C4-2B (cell line): ENCODE results near the gene MAN2B2.
"Not testable (repeated sequence)": the region's sequence is repeated elsewhere in the genome, so short reads cannot be mapped to it uniquely, and the experiment has no call there.

Source experiments
- H3K27ac ChIP-seq: fragments of 450-650 bp; 2 replicates; pipeline ENCODE4 v1.5.1; 2017
- ZFX ChIP-seq: fragments of 450-650 bp; IDR thresholded peaks from 2 replicates; pipeline ENCODE4 v1.6.1; 2017
- TF ChIP-seq, protein P1 (sequence below): fragments of 450-650 bp; conservative IDR thresholded peaks from 2 replicates; pipeline ENCODE4 v1.5.1; 2017; ENCODE audit warnings: mild to moderate bottlenecking

The MAN2B2 gene

DNA sequence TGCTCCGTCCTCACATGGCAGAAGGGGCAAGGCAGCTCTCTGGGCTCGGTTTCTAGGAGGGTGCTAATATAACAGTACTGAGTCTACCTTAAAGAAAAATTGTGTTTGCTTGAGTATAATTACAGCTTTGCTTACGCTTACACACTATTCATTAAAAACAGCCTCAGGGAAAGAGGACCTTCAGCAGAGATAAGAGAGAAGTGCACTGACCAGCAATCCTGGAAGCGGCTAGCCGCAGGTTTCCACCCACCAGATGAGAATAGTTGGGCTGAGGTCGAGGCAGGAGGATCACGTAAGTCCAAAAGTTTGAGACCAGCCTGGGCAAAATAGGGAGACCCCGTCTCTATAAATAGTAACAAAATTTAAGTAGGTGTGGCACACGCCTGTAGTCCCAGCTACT lies 50.3 kb downstream of the MAN2B2 start:
- TF ChIP-seq, protein P1, sequence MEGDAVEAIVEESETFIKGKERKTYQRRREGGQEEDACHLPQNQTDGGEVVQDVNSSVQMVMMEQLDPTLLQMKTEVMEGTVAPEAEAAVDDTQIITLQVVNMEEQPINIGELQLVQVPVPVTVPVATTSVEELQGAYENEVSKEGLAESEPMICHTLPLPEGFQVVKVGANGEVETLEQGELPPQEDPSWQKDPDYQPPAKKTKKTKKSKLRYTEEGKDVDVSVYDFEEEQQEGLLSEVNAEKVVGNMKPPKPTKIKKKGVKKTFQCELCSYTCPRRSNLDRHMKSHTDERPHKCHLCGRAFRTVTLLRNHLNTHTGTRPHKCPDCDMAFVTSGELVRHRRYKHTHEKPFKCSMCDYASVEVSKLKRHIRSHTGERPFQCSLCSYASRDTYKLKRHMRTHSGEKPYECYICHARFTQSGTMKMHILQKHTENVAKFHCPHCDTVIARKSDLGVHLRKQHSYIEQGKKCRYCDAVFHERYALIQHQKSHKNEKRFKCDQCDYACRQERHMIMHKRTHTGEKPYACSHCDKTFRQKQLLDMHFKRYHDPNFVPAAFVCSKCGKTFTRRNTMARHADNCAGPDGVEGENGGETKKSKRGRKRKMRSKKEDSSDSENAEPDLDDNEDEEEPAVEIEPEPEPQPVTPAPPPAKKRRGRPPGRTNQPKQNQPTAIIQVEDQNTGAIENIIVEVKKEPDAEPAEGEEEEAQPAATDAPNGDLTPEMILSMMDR: no peak
- no peak for TF ChIP-seq ZFX
- H3K27ac ChIP-seq: no peak overlapping the region

DNA sequence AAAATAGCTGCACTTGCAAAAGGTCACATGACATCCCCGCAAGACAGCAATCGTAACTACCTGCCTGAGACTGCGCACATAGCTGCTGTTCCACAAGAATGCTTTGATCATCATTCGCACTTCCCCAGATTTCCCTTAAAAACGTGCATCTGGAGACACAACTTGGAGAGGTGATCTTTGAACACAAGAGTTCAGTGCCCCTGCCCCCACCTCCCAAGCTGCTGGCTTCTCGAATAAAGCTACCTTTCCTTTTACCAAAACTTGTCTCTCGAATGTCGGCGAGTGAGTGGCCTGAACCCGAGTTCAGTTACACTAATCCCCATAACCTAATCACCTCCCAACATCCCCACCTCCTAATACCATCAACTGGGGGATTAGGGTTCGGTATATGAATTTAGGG lies 51.1 kb downstream of the MAN2B2 start:
- TF ChIP-seq, protein P1: no peak

GRCh38 chr4:6627832-6628231 lies 52.8 kb downstream of the MAN2B2 start:
- no peak overlapping the region for H3K27ac ChIP-seq
- TF ChIP-seq ZFX: no peak
- TF ChIP-seq, protein P1: no peak

More for the DNA sequence above, 51.1 kb downstream of the MAN2B2 start:
- H3K27ac ChIP-seq: no peak overlapping the region

- H3K27ac ChIP-seq: not testable (repeated sequence)
Observed at GRCh38 chr4:6628484-6628883, 53.5 kb downstream of the MAN2B2 start.

- TF ChIP-seq, protein P1: no peak
- TF ChIP-seq ZFX: no peak
- peak overlapping the region; percentile 56 for H3K27ac ChIP-seq
Observed at GRCh38 chr4:6632125-6632524, 57.1 kb downstream of the MAN2B2 start.

DNA sequence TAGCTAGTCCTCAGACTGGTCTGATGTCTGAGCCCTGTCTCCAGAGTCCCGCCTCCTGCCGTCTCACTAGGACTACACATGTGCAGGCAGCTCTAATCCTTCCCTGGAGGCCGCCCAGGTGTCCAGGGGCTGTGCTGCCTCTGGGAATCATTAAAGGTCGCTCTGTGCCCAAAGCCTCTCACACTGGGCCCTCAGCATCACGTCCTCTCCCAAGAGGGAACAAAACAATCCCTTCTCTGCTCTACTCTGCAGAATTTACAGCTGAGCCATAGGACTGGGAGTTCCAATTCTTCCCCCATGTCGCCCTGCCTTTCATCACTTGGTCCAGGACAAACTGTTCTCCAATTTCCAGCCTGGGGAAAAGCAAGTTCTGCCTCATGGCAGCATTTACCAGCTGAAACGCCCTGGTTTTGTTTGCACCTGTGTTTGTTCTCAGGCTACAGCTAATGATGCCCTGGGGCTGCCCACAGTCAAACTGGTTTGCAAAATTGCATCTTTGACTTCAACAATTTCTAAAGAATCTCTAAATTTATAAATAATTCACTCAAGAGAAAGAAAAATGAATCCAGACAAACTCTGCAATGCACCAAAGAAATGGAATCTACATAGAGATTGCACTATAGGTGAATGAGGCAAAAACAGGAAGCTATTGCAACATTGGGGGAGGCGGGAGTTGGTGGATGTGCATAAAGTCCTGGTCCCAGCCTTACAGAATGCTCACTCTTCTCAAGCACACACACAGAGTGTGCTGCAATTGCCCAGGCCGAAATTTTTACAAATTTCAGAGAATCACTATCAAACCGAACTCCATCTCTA lies 58.3 kb downstream of the MAN2B2 start:
- H3K27ac ChIP-seq: peak overlapping the region; percentile 56
- TF ChIP-seq, protein P1: no peak
- TF ChIP-seq ZFX: no peak

- TF ChIP-seq, protein P1: no peak
- no peak for TF ChIP-seq ZFX
- H3K27ac ChIP-seq: no peak overlapping the region
Observed at GRCh38 chr4:6634746-6635145, 59.8 kb downstream of the MAN2B2 start.
